SK-N-SH treated with all-trans-retinoic acid at 6 μM for 48 hours (cell line): ENCODE data around the gene MYO1B.

Source experiments
- ATAC-seq: fragments of 200-7000 bp; cut with Tn5 transposase; 3 replicates; pipeline ENCODE4 v1.9.1; 2020; ENCODE audit warnings: mild to moderate bottlenecking, moderate library complexity
- ARNTL ChIP-seq: fragments of 450-650 bp; formaldehyde crosslinking; IDR thresholded peaks from 2 replicates; pipeline ENCODE4 v1.5.0; 2020; ENCODE audit warnings: low read depth, mild to moderate bottlenecking, moderate library complexity, borderline replicate concordance
- CSDC2 ChIP-seq: fragments of 250-450 bp; sonication (Bioruptor Pico); IDR thresholded peaks from 2 replicates; pipeline ENCODE4 v1.5.0; 2020; ENCODE audit warnings: mild to moderate bottlenecking, moderate library complexity
- CSRNP3 ChIP-seq: fragments of 250-450 bp; sonication (Bioruptor Pico); IDR thresholded peaks from 2 replicates; pipeline ENCODE4 v1.5.1; 2021; ENCODE audit warnings: mild to moderate bottlenecking, moderate library complexity
- ESRRG ChIP-seq: fragments of 250-450 bp; sonication (Bioruptor Pico); IDR thresholded peaks from 2 replicates; pipeline ENCODE4 v1.6.1; 2021; ENCODE audit warnings: mild to moderate bottlenecking
- ISL1 ChIP-seq: fragments of 250-450 bp; sonication (Bioruptor Pico); IDR thresholded peaks from 2 replicates; pipeline ENCODE4 v2.1.2; 2022; ENCODE audit warnings: mild to moderate bottlenecking, moderate library complexity
- OSR1 ChIP-seq: fragments of 250-450 bp; sonication (Bioruptor Pico); IDR thresholded peaks from 2 replicates; pipeline ENCODE4 v1.8.0; 2022; ENCODE audit warnings: moderate library complexity, mild to moderate bottlenecking, inconsistent platforms
- PATZ1 ChIP-seq: fragments of 250-450 bp; sonication (Bioruptor Pico); IDR thresholded peaks from 2 replicates; pipeline ENCODE4 v1.8.0; 2020; ENCODE audit warnings: mild to moderate bottlenecking, moderate library complexity, borderline replicate concordance
- PPARA ChIP-seq: fragments of 250-450 bp; sonication (Bioruptor Pico); IDR thresholded peaks from 2 replicates; pipeline ENCODE4 v1.5.0; 2020; ENCODE audit warnings: mild to moderate bottlenecking, borderline replicate concordance
- RARB ChIP-seq: fragments of 250-450 bp; sonication (Bioruptor Pico); IDR thresholded peaks from 2 replicates; pipeline ENCODE4 v1.8.0; 2021; ENCODE audit warnings: mild to moderate bottlenecking, moderate library complexity
- SNAI2 ChIP-seq: fragments of 250-450 bp; sonication (Bioruptor Pico); IDR thresholded peaks from 2 replicates; pipeline ENCODE4 v1.5.0; 2020; ENCODE audit warnings: mild to moderate bottlenecking, moderate library complexity
- TOX ChIP-seq: fragments of 250-450 bp; sonication (Bioruptor Pico); IDR thresholded peaks from 2 replicates; pipeline ENCODE4 v1.8.0; 2021; ENCODE audit warnings: mild to moderate bottlenecking, moderate library complexity, borderline replicate concordance
- TSHZ2 ChIP-seq: fragments of 250-450 bp; sonication (Bioruptor Pico); IDR thresholded peaks from 2 replicates; pipeline ENCODE4 v1.5.0; 2020; ENCODE audit warnings: mild to moderate bottlenecking, moderate library complexity
- ZC3H10 ChIP-seq: fragments of 250-450 bp; sonication (Bioruptor Pico); IDR thresholded peaks from 2 replicates; pipeline ENCODE4 v1.5.1; 2021; ENCODE audit warnings: mild to moderate bottlenecking, moderate library complexity
- ZFP3 ChIP-seq: fragments of 250-450 bp; sonication (Bioruptor Pico); IDR thresholded peaks from 2 replicates; pipeline ENCODE4 v1.5.0; 2020; ENCODE audit warnings: mild to moderate bottlenecking, moderate library complexity
- ZFP30 ChIP-seq: fragments of 450-650 bp; formaldehyde crosslinking; IDR thresholded peaks from 2 replicates; pipeline ENCODE4 v1.5.0; 2022; ENCODE audit warnings: mild to moderate bottlenecking, moderate library complexity
- ZNF565 ChIP-seq: fragments of 450-650 bp; formaldehyde crosslinking; conservative IDR thresholded peaks from 2 replicates; pipeline ENCODE4 v1.5.0; 2020; ENCODE audit warnings: low read depth, mild to moderate bottlenecking, moderate library complexity
- ZNF8 ChIP-seq: fragments of 450-650 bp; formaldehyde crosslinking; IDR thresholded peaks from 2 replicates; pipeline ENCODE4 v1.5.0; 2020; ENCODE audit warnings: mild to moderate bottlenecking, moderate library complexity
- TF ChIP-seq, protein P1 (sequence below): fragments of 250-450 bp; sonication (Bioruptor Pico); IDR thresholded peaks from 2 replicates; pipeline ENCODE4 v1.8.0; 2021; ENCODE audit warnings: low read depth, mild to moderate bottlenecking, moderate library complexity, borderline replicate concordance

MYO1B gene

GRCh38 chr2:191351298-191351697 lies 106.1 kb downstream of the MYO1B start:
- peak; percentile 64 for ATAC-seq
- TF ChIP-seq RARB (CRISPR knock-in tag): no peak
- TF ChIP-seq PATZ1 (CRISPR knock-in tag): no peak
- TF ChIP-seq OSR1: no peak
- no peak for TF ChIP-seq TSHZ2 (CRISPR knock-in tag)
- TF ChIP-seq ESRRG: no peak
- TF ChIP-seq TOX: no peak
- no peak for TF ChIP-seq CSRNP3 (CRISPR knock-in tag)
- TF ChIP-seq, protein P1, sequence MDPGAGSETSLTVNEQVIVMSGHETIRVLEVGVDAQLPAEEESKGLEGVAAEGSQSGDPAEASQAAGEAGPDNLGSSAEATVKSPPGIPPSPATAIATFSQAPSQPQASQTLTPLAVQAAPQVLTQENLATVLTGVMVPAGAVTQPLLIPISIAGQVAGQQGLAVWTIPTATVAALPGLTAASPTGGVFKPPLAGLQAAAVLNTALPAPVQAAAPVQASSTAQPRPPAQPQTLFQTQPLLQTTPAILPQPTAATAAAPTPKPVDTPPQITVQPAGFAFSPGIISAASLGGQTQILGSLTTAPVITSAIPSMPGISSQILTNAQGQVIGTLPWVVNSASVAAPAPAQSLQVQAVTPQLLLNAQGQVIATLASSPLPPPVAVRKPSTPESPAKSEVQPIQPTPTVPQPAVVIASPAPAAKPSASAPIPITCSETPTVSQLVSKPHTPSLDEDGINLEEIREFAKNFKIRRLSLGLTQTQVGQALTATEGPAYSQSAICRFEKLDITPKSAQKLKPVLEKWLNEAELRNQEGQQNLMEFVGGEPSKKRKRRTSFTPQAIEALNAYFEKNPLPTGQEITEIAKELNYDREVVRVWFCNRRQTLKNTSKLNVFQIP (CRISPR knock-in tag): no peak
- TF ChIP-seq ZC3H10 (CRISPR knock-in tag): no peak
- TF ChIP-seq ZFP30 (CRISPR knock-in tag): no peak

GRCh38 chr2:191351921-191352320 lies 106.7 kb downstream of the MYO1B start:
- TF ChIP-seq CSDC2: no peak
- no peak for TF ChIP-seq ZFP30 (CRISPR knock-in tag)
- TF ChIP-seq PPARA (CRISPR knock-in tag): no peak
- no peak for TF ChIP-seq TOX
- no peak for TF ChIP-seq CSRNP3 (CRISPR knock-in tag)
- TF ChIP-seq ISL1 (CRISPR knock-in tag): no peak
- TF ChIP-seq ESRRG: no peak
- TF ChIP-seq ZFP3 (CRISPR knock-in tag): no peak
- no peak for TF ChIP-seq SNAI2
- TF ChIP-seq TSHZ2 (CRISPR knock-in tag): no peak
- no peak for TF ChIP-seq ZNF8
- no peak for TF ChIP-seq ARNTL
- TF ChIP-seq, protein P1 (CRISPR knock-in tag): no peak
- no peak for TF ChIP-seq ZNF565 (CRISPR knock-in tag)
- TF ChIP-seq RARB (CRISPR knock-in tag): no peak
- TF ChIP-seq, all 23 proteins: peak for 0

More at GRCh38 chr2:191351921-191352320, 106.7 kb downstream of the MYO1B start:
- no peak for ATAC-seq
